H1 (cell line): ENCODE data around the gene COL28A1.

Experiments
- EGR1 ChIP-seq: IDR thresholded peaks from 2 replicates; pipeline ENCODE4 v1.6.1; 2011; ENCODE audit warnings: low read depth, low read length, borderline replicate concordance
- EZH2 ChIP-seq: fragments of 200-600 bp; sonication (generic); IDR thresholded peaks from 2 replicates; pipeline ENCODE4 v1.7.1; 2012; ENCODE audit warnings: low read depth, mild to moderate bottlenecking, moderate library complexity, low read length, inconsistent platforms; ENCODE audit not compliant: severe bottlenecking
- PHF8 ChIP-seq: fragments of 200-600 bp; sonication (generic); conservative IDR thresholded peaks from 2 replicates; pipeline ENCODE4 v1.7.1; 2012; ENCODE audit warnings: low read depth, mild to moderate bottlenecking, inconsistent platforms, low read length, moderate library complexity
- POLR2A ChIP-seq, 2 experiments: IDR thresholded peaks; 1 replicate in 1 of 2; 2 replicates in 1 of 2; pipeline ENCODE4 v1.6.1; 2011; ENCODE audit warnings: low read depth in 2 of 2, low read length in 2 of 2, mild to moderate bottlenecking in 2 of 2; ENCODE audit errors: control extremely low read depth in 1 of 2
- POLR2AphosphoS5 ChIP-seq: IDR thresholded peaks from 2 replicates; pipeline ENCODE4 v1.6.1; 2011; ENCODE audit warnings: low read depth, low read length
- SRF ChIP-seq: IDR thresholded peaks from 2 replicates; pipeline ENCODE4 v1.6.1; 2011; ENCODE audit warnings: mild to moderate bottlenecking, low read depth, low read length, moderate library complexity
- TEAD4 ChIP-seq: IDR thresholded peaks from 2 replicates; pipeline ENCODE4 v1.6.1; 2012; ENCODE audit warnings: low read depth, low read length, inconsistent platforms, mixed read lengths
- TF ChIP-seq, protein P1 (sequence below), 3 experiments: IDR thresholded peaks; 1 replicate in 2 of 3; 2 replicates in 1 of 3; pipeline versions ENCODE4 v1.5.1 to v1.6.1; 2011; ENCODE audit warnings: low read length in 3 of 3, mild to moderate bottlenecking in 3 of 3, inconsistent platforms in 2 of 3, low read depth in 1 of 3, moderate library complexity in 1 of 3; ENCODE audit not compliant: insufficient read depth in 1 of 3; ENCODE audit errors: control extremely low read depth in 1 of 3

DNA sequence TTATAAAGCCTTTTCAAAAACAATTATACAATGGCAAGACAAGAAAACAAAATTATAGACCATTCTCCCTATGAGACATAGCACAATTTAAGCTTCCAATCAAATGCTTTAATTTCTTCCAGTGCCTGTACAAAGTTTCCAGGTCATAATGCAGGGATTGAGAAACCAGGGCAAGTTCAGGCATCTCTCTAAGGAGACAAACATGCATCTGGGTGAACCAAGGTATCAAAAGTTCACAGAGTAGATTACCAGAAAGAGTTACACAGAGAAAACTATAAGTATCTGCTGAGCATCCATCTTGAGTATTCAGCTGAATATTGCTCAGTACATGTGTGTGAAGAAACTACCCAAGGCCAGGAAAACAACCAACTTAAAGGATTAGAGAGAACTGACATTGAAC is 89.1 kb downstream of the COL28A1 start:
- TF ChIP-seq TEAD4, result no peak
- no peak for TF ChIP-seq PHF8
- no peak for TF ChIP-seq POLR2A (IDR thresholded peaks at IDR 0.05; ENCODE audit: control extremely low read depth in 1 of 2, low read depth in 2 of 2, low read length in 2 of 2)
- no peak for TF ChIP-seq SRF
- TF ChIP-seq, protein P1, sequence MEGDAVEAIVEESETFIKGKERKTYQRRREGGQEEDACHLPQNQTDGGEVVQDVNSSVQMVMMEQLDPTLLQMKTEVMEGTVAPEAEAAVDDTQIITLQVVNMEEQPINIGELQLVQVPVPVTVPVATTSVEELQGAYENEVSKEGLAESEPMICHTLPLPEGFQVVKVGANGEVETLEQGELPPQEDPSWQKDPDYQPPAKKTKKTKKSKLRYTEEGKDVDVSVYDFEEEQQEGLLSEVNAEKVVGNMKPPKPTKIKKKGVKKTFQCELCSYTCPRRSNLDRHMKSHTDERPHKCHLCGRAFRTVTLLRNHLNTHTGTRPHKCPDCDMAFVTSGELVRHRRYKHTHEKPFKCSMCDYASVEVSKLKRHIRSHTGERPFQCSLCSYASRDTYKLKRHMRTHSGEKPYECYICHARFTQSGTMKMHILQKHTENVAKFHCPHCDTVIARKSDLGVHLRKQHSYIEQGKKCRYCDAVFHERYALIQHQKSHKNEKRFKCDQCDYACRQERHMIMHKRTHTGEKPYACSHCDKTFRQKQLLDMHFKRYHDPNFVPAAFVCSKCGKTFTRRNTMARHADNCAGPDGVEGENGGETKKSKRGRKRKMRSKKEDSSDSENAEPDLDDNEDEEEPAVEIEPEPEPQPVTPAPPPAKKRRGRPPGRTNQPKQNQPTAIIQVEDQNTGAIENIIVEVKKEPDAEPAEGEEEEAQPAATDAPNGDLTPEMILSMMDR (IDR thresholded peaks at IDR 0.05; ENCODE audit: control extremely low read depth in 1 of 3, insufficient read depth in 1 of 3, low read depth in 1 of 3, low read length in 3 of 3), result no peak
- TF ChIP-seq EZH2, result no peak
- no peak for TF ChIP-seq POLR2AphosphoS5
- no peak for TF ChIP-seq EGR1
